Lung (tissue), 12 donors: ENCODE results near the gene FAIM2. TPM values are rescaled to one million over a fixed set of nuclear protein-coding genes. Genes with fewer than 3 reads are reported as not detected.
A peak's percentile ranks its signal among the peaks of the same experiment; 100 is the strongest.

Experiments
- ATAC-seq: fragments of 200-7000 bp; cut with Tn5 transposase; one replicate; pipeline ENCODE4 v1.9.1; 2020; ENCODE audit warnings: moderate number of reproducible peaks; ENCODE audit not compliant: insufficient read depth, low FRiP score
- DNase-seq, 3 donors: peaks; one replicate each; pipeline ENCODE4 v3.0.0-alpha.2; 2013 to 2017
- H3K27ac ChIP-seq, 2 donors: one replicate each; pipeline ENCODE4 v1.5.1; 2013; ENCODE audit warnings: mild to moderate bottlenecking in 2 of 2, moderate library complexity in 2 of 2, control low read depth in 1 of 2, inconsistent platforms in 1 of 2, low read depth in 1 of 2, low read length in 1 of 2
- H3K27me3 ChIP-seq, 3 donors: one replicate each; pipeline ENCODE4 v1.5.1; 2013; ENCODE audit warnings: low read length in 2 of 3; ENCODE audit not compliant: control insufficient read depth in 3 of 3, insufficient read depth in 3 of 3
- H3K36me3 ChIP-seq, 4 donors: one replicate each; pipeline ENCODE4 v1.5.1; 2013; ENCODE audit warnings: low read length in 4 of 4, mild to moderate bottlenecking in 1 of 4, moderate library complexity in 1 of 4; ENCODE audit not compliant: control insufficient read depth in 4 of 4, insufficient read depth in 4 of 4
- H3K4me1 ChIP-seq, 5 donors: one replicate each; pipeline ENCODE4 v1.5.1; 2013; ENCODE audit warnings: low read length in 5 of 5, mild to moderate bottlenecking in 2 of 5, moderate library complexity in 1 of 5; ENCODE audit not compliant: control insufficient read depth in 5 of 5, insufficient read depth in 5 of 5
- H3K4me3 ChIP-seq: one replicate; pipeline ENCODE4 v1.5.1; 2013; ENCODE audit warnings: mild to moderate bottlenecking, control low read depth, moderate library complexity
- H3K9ac ChIP-seq, 2 donors: one replicate each; pipeline ENCODE4 v1.5.1; 2013; ENCODE audit warnings: low read length in 2 of 2, control low read depth in 1 of 2; ENCODE audit not compliant: insufficient read depth in 1 of 2
- H3K9me3 ChIP-seq, 4 donors: one replicate each; pipeline ENCODE4 v1.5.1; 2013; ENCODE audit warnings: low read length in 3 of 4, mild to moderate bottlenecking in 1 of 4, moderate library complexity in 1 of 4; ENCODE audit not compliant: control insufficient read depth in 4 of 4, insufficient read depth in 3 of 4
- CTCF ChIP-seq: IDR thresholded peaks from 2 replicates; pipeline ENCODE4 v1.5.1; 2012; ENCODE audit warnings: mild to moderate bottlenecking; ENCODE audit errors: control extremely low read depth, extremely low read depth
- WGBS, 2 donors: extraction: QIAGEN DNeasy Blood & Tissue Kit; methylation state at CpG; one replicate each; pipeline ENCODE4 v1.1.7; 2013; 5-methylcytosine and 5-hydroxymethylcytosine counted together
- polyA plus RNA-seq, 2 donors: library from polyadenylated mRNA; stranded (reverse); fragments of 200-250 nt; gene quantifications; one replicate each; pipeline ENCODE4 v1.2.1, GENCODE V29; 2013
- total RNA-seq, 2 donors: library from RNA; depleted of rRNA in 1 of 2; stranded (reverse); fragments of >200 nt in 1 of 2; gene quantifications; one replicate each; pipeline ENCODE4 v1.2.1, GENCODE V29; 2014 to 2021
- donor health status: control.
- donor health status: control.
- donor health status: Bipolar disorder and iron deficiency.
- donor health status: healthy.
- donor health status: DM: yes; HTN: yes; CAD: no.

The FAIM2 gene
- total and polyA plus RNA-seq, 4 donors = 0.46 to 1.4 (median 0.55) TPM

GRCh38 chr12:49838973-49839633, 64.6 kb downstream of the FAIM2 start:
- Histone ChIP-seq H3K9me3 (no peaks in the 10 kb centered on the region), H3K4me3 (no peak overlapping the region), H3K9ac (no peak overlapping the region), H3K36me3 (peaks cover 0 to 7% (median 0%) of the 10 kb centered on the region in 4 donors), H3K27me3 (no peaks in the 10 kb centered on the region), H3K27ac (no peak overlapping the region), H3K4me1 (peaks cover 0 to 16% (median 3%) of the 10 kb centered on the region in 5 donors)
- ATAC-seq (no peak), DNase-seq (peak; percentile 32 to 51 (median 46))
- peak; percentile 53 for TF ChIP-seq CTCF
- WGBS, 2 donors = 62 to 84% methylated on average over 3 of the region's 3 CpGs

- no peak for TF ChIP-seq CTCF
- Histone ChIP-seq H3K27ac (no peak overlapping the region), H3K36me3 (peaks cover 0 to 1% (median 0%) of the 10 kb centered on the region in 4 donors), H3K4me1 (peaks cover 0 to 8% (median 0%) of the 10 kb centered on the region in 5 donors), H3K4me3 (no peak overlapping the region), H3K9me3 (no peaks in the 10 kb centered on the region), H3K27me3 (no peaks in the 10 kb centered on the region), H3K9ac (no peak overlapping the region)
- peak in 1 of 3 donors; percentile 42 for DNase-seq
- no peak for ATAC-seq
- 67 to 71% methylated on average over 5 of the region's 5 CpGs for WGBS, 2 donors
These were observed 70.8 kb downstream of the FAIM2 start for GRCh38 chr12:49832836-49833421.

- no peak overlapping the region for H3K9ac ChIP-seq
- H3K36me3 ChIP-seq = no peaks in the 10 kb centered on the region
- H3K27ac ChIP-seq = no peak overlapping the region
- no peak for TF ChIP-seq CTCF
- no peaks in the 10 kb centered on the region for H3K27me3 ChIP-seq
- DNase-seq (no peak), ATAC-seq (no peak)
- WGBS, 2 donors = 94 to 97% methylated on average over 2 of the region's 2 CpGs
- no peak overlapping the region for H3K4me3 ChIP-seq
- H3K9me3 ChIP-seq = no peaks in the 10 kb centered on the region
- peaks cover 0 to 15% (median 6%) of the 10 kb centered on the region in 5 donors for H3K4me1 ChIP-seq
These were observed 72.0 kb downstream of the FAIM2 start for GRCh38 chr12:49831717-49832116.
